OCI-LY3 (cell line): ENCODE results near the gene SVIL.
"Not testable (repeated sequence)": the region's sequence is repeated elsewhere in the genome, so short reads cannot be mapped to it uniquely, and the experiment has no call there.

ENCODE experiments used
- EZH2phosphoT487 ChIP-seq: fragments of 200-600 bp; shearing (Covaris generic); IDR thresholded peaks from 2 replicates; pipeline ENCODE4 v1.6.1; 2018; ENCODE audit warnings: antibody characterized with exemption, mixed run types, low read depth
- TF ChIP-seq, protein P1 (sequence below): fragments of 200-600, 300-600 bp; sonication (generic); IDR thresholded peaks from 2 replicates; pipeline ENCODE4 v1.5.1; 2014; ENCODE audit warnings: antibody characterized with exemption, low read length, low read depth

- TF ChIP-seq, protein P1, sequence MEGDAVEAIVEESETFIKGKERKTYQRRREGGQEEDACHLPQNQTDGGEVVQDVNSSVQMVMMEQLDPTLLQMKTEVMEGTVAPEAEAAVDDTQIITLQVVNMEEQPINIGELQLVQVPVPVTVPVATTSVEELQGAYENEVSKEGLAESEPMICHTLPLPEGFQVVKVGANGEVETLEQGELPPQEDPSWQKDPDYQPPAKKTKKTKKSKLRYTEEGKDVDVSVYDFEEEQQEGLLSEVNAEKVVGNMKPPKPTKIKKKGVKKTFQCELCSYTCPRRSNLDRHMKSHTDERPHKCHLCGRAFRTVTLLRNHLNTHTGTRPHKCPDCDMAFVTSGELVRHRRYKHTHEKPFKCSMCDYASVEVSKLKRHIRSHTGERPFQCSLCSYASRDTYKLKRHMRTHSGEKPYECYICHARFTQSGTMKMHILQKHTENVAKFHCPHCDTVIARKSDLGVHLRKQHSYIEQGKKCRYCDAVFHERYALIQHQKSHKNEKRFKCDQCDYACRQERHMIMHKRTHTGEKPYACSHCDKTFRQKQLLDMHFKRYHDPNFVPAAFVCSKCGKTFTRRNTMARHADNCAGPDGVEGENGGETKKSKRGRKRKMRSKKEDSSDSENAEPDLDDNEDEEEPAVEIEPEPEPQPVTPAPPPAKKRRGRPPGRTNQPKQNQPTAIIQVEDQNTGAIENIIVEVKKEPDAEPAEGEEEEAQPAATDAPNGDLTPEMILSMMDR, result not testable (repeated sequence)
- TF ChIP-seq EZH2phosphoT487, result not testable (repeated sequence)
Measured at GRCh38 chr10:29516309-29516932, 118.3 kb downstream of the SVIL start.
